Stimulated activated CD4-positive, alpha-beta T cell treated with anti-CD3 and anti-CD28 coated beads, TNF-alpha, amount 100 ng/mL, for 1 hour (primary cell): ENCODE data around the gene RBM38.

Source experiments
- DNase-seq, 3 donors: peaks; one replicate each; pipeline ENCODE4 v3.0.0-alpha.2; 2020; ENCODE audit warnings: low read depth in 3 of 3, low spot score in 1 of 3

Gene RBM38

DNA sequence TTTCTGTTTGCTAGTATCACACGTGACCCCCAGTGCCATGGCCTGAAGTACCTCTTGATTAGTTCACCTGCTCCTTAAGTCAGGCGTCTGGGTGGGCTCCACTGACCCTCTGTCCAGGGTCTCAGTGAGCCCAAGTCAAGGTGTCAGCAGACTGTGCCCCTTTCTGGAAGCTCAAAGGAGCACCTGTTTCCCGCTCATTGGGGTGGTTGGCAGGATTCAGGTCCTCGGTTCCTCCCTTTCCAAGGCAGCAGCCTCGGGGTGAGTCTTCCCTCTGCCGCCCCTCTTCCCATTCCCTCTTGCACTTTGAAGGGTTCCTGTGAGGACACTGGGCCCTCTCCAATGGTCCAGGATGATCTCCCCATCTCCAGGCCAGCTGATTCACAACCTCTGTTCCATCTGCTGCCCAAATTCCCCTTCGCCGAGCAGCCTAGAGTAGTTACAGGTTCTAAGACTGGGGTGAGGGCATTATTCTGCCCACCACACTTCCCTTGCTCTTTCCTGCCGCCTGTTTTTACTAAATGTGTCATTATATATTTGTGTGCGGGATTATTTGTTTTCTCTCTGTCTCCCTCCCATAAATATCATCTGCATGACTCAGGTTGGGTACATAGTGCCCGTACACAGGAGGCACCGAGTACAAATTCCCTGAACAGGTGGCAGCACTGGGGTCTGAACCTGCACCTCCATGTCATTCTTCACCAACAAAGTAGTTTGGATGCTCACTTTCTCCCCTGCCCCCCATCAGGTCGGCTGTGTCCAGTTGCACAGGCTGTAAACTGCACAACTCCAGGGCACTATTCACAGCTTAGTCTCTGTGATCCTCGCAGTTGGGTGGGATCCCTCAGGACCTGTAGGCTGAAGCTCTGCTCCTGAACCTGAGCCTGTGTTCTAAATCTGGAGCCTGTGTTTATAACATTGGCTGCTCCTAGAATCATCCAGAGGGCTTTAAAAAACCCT, 58.5 kb downstream of the RBM38 start:
- no peak for DNase-seq

DNA sequence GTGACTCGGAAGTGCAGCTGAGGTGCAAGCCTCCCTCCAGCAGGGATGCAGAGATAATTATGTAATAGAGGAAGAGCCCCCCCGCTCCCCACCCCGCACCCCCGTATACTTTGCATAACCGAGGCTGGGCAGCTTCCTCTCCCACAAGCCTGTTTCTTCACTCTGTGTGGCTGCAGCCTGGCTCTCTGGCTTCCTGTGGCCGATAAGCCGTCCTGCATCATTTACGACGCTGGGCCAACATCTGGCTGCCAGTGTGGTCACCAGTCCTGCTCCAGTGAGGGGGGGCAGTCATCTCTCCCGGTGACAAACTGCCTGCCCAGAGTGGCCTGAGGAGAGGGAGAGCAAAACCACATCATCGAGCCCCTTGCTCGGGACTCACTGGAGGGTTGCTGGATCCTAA, 59.2 kb downstream of the RBM38 start:
- no peak for DNase-seq

DNA sequence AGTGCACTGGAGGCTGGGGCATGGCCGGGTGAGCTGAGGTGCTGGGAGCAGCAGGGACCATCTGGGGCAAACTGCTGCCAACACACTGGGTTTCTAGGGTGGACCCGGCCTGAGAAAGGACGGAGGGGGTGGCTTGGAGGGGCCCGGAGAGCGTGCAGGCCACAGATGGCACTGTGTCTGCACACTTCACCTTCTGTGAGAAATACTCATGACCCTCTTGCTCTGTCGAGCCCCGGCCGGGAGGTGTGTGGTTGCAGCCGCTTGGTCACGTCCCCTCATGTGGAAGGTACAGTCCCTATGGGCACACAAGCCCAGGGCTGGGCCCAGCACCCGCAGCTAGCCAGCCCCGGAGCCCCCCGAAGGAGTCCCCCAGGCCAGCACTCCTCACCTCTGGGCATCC, 59.7 kb downstream of the RBM38 start:
- DNase-seq = no peak

DNA sequence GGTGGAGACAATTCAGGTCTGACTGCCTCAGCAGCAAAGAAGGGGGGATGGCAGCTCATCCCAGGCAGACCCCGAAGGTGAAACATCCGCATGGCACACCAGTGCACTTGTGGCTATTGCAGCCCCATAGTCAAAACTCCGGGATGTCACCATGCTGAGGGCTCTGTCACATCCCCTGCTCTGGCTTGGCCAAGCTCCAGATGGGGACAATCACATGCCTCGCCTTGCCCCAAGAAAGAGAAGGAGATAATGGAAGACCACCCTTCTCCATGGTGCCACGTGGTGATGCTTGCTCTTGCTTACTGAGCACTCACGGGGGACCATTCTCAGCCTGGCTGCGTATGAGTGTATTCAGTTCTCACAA, 60.2 kb downstream of the RBM38 start:
- DNase-seq = no peak

DNA sequence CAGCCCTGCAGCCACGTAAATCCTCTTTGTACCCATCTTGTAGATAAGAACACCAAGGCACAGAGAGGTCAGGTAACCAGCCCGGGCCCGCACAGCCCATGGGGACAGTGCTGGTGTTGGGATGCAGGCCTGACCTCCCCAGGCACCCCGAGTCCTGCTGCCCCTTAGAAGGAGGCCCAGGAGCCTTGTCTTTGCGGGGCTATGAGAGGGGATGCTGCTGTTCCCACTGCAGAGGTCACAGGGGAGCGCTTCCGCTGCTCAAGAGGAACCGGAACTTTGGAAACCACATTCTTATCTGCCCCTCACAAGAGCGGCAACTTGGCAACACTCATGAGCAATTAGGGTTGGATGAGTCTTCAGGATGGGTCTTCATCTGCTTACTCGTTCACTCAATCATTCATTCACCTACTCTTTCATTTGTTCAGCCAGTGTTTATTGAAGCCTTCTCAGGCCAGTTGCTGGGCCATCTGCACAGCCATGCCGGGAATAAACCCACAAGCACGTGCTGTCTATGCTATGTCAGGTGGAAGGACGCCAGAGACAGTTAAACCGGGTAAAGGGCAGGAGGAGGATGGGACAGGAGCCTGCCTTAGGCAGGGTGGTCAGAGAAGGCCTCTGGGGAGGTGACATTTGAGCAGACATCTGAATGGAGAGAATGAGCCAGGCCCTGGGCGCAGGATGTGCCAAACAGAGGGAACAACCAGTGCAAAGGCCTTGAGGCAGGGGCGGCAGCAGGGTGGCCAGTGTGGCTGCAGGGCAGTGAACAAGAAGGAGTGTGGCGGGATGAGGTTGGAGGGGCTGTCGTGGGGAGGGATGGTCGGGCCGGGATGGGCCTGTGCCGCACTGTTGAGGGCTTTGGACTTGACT, 60.8 kb downstream of the RBM38 start:
- DNase-seq = no peak

GRCh38 chr20:57455386-57455785, 64.2 kb downstream of the RBM38 start:
- DNase-seq = no peak

DNA sequence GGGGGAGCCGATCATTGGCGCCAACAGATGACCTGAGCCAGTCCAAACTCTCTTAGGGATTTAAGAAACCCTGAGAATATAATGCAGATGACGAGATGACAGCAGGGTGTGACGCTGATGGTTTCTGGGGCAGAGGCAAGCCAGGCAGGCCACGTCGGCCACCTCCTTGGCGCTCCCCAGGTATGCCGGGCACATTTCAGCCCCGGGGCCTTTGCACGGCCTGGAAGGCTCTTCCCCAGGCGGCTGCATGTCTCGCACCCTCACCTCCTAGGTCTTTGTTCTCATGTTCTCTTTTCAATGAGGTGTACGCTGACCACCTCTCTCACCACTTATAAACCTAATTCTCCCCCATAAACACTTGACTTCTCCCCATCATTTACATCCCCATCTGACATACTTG, 64.9 kb downstream of the RBM38 start:
- no peak for DNase-seq

GRCh38 chr20:57457243-57458095, 66.3 kb downstream of the RBM38 start:
- no peak for DNase-seq

DNA sequence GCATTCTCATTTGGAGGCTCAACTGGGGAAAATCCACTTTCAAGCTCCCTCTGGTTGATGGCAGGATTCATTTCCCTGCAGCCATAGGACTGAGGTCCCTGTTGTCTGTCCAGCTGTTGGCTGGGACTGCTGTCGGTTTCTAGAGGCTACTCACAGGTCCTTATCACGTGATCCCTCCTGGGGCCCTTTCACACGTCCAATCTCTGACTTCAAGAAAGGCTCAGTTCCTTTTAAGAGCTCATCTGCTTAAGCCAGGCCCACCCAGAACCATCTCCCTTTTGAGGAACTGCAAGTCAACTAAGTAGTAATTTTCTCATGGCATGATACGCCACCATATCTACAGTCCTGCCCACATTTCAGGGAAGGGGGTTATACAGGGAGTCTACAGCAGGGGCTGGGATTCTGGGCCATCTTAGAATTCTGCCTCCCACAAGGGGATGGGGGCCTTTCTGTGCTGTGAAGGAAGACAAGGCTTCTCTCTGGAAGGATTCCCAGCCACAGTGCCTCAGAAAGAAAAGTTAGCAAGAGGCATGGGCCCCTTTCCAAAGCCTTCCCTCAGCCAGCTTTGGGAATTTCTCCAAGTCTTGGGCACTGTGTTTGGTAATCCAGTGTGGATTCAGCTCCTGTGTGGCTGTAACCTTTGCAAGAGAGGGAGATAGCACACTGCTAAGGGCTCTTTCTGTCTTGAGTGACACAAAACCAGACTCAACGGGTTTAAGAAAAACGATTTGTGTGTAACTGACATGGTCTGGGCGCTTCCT, 67.4 kb downstream of the RBM38 start:
- DNase-seq = no peak
